HTR-8/SVneo (cell line): Measurements from ENCODE around the gene HSD17B2.
"Not testable (repeated sequence)": the region's sequence is repeated elsewhere in the genome, so short reads cannot be mapped to it uniquely, and the experiment has no call there.

Source experiments
- DNase-seq: peaks from one replicate; pipeline ENCODE4 v3.0.0; 2011; ENCODE audit warnings: low spot score, mixed read lengths; ENCODE audit not compliant: insufficient read length
- FAIRE-seq: peaks from 2 replicates; lab custom pipeline; 2011; peaks lifted over from hg19 to GRCh38; lab: Jason Lieb, UNC

Gene HSD17B2

GRCh38 chr16:82109266-82109665, 74.2 kb downstream of the HSD17B2 start:
- DNase-seq, FAIRE-seq: not testable (repeated sequence)

DNA sequence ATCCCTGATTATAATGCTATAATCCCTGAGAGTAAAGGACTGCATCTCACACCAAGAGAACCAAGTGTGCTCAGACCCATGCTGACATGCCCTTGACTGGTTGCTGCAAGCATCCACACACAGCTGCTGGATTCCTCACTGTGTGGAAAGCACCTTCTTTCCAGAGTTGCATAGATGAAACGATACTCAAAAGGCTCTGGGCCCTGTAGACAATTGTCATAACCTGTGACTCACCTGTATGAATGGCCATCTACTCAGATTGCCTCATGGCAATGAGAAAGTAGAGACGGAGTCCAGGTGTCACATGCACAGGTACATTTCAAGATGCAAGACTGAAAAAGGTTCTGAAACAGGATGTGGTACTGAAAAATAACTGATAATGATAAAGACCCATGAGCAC, 76.9 kb downstream of the HSD17B2 start:
- FAIRE-seq (no peak), DNase-seq (no peak)

GRCh38 chr16:82113741-82114140, 78.7 kb downstream of the HSD17B2 start:
- DNase-seq (no peak), FAIRE-seq (no peak)

DNA sequence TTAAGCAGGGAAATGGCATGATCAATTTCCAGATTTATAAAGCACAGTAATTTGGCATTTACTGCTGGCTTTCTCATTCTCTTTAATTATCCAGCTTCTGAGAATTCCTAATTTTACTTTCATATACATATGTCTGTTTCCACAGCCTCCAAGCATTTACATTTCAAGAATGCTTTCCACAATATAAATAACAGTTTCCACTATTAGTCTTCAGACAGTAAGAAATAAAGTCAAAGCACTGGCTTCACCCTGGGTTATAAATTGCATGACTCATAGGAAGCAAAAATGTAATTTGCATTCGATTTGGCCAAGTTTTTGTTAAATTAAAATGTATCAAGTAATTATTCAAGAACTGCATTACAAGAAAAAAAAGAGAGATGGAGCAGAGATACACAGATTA, 81.5 kb downstream of the HSD17B2 start:
- DNase-seq (no peak), FAIRE-seq (no peak)

- FAIRE-seq (no peak), DNase-seq (no peak)
Measured at GRCh38 chr16:82118749-82119148, 83.7 kb downstream of the HSD17B2 start.

DNA sequence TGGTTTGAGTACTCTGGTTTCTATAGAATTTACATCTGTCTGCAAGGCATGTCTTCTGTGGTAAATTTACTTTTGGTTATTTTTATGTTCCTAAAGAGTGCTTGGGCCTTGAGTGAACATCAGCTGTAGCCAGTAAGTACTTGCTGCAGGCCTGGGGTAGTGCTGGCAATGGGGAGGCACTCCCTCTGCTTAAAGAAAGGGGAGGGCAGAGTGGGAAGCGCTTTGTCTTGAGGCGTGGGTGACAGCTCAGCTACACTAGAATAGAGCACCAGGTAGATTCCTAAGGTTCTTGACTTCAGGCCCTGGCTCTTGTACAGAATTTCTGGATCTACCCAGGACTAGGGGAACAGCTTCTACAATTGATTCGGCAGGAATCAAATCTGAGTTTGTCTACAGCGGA, 84.4 kb downstream of the HSD17B2 start:
- no peak for FAIRE-seq
- DNase-seq = no peak

DNA sequence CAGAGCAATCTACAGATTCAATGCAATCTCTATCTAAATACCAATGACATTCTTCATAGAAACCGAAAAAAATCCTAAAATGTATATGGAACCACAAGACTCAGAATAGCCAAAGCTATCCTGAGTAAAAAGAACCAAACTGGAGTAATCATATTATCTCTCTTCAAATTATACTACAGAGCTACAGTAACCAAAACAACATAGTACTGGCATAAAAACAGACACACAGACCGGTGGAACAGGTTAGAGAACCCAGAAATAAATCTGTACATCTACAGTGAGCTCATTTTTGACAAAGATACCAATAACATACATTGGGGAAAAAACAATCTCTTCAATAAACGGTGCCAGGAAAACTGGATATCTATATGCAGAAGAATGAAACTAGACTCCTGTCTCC, 89.6 kb downstream of the HSD17B2 start:
- DNase-seq (no peak), FAIRE-seq (no peak)

DNA sequence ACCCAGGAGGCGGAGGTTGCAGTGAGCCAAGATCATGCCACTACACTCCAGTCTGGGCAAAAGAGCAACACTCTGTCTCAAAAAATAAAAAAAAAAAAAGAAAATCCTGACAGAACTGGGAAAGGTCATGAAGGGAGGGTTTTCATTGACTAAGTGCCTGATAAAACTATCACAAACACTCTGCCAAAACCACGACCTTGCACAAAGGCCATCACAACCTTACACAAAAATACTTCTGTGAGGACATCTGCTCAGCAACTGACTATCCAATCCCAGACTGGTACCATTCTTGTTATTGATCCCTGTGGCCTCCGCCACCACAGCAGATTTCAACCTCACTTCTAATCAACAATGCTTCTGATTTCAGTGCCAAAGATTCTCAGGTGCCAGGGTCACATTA, 94.8 kb downstream of the HSD17B2 start:
- FAIRE-seq (no peak), DNase-seq (no peak)

GRCh38 chr16:82133798-82134197, 98.7 kb downstream of the HSD17B2 start:
- no peak for FAIRE-seq
- DNase-seq = no peak

GRCh38 chr16:82134846-82135245, 99.8 kb downstream of the HSD17B2 start:
- no peak for DNase-seq

DNA sequence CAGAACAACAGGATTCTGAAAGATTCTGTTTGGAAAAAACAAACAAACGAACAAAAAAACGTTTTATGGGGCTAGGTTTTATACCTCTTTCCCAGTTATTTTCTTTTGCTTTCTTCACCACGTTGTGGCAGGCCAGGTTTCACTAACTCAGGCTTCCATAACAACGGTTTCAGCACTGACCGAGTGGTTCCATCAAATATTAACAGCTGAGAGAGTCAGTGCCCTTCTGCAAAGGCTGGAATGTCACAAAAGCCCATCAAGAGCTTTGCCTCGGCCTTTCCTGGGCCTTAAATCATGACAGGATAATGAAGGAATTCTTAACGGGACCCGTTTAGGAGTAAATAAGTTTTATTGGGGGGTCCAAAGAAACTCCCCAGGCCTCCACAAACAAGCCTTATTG, 100.8 kb downstream of the HSD17B2 start:
- DNase-seq (no peak), FAIRE-seq (no peak)

More at GRCh38 chr16:82134846-82135245, 99.8 kb downstream of the HSD17B2 start:
- FAIRE-seq = no peak

DNA sequence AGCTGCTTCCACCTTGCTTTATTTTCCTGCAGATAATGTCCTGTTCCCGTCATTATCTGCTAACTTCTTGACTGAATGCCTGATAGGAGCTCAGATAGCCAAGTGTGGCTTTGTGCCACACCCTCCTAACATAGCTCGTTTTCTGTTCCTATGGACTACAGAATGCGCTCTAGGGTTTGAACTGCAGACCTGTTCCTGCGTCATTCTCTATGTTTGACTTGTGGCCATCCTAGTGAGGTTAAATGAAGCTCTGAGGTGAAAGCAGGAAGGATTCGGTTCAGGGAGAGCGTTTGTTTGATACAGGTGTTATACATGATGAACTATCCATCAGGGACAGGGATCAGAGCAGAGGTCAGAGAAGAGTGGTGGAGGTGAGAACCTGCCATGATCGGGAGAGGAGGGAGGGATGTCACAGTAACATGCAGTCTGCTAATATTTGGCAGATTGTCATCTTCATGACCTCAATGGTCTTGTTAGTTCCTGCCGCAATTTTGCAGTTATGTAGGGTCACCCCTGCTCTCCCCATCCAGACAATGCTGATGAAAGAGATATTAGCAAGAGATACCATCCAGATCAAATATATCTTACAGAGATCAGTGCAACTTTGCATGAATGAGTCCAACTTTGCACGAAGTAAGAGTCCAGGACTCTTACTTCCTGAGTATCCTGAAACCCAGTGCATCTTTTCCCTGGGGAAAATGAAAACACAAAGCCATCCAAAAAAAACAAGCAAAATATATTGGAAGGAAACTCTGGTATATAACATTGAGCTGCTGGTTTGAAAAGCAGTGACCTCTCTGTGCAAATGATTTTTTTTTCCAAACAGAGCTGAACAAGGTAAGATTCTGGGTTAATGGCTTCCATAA, 102.1 kb downstream of the HSD17B2 start:
- no peak for FAIRE-seq
- DNase-seq = no peak

DNA sequence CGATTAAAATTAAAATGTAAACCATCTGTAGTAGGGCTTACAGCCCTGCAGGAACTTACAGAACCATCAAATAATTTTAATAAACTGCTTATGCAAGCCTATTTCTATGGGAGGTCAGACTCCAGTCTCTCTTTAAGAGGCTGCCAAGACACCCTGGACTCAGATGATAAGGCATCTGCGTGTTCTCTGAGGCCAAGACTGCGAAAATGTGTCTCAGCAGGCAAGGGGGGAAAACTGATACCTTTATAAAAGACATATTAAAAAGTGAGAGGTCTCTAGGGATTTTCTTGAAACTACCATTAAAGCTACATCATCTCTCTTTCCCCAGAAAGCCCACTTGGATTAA, 102.7 kb downstream of the HSD17B2 start:
- no peak for DNase-seq
- FAIRE-seq = no peak

GRCh38 chr16:82138478-82139285, 103.6 kb downstream of the HSD17B2 start:
- FAIRE-seq (no peak), DNase-seq (no peak)

DNA sequence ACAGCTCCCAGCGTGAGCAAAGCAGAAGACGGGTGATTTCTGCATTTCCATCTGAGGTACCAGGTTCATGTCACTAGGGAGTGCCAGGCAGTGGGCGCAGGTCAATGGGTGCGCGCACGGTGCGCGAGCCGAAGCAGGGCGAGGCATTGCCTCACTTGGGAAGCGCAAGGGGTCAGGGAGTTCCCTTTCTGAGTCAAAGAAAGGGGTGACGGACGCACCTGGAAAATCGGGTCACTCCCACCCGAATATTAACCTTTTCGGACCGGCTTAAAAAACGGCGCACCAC, 104.2 kb downstream of the HSD17B2 start:
- FAIRE-seq, DNase-seq: not testable (repeated sequence)

- FAIRE-seq = no peak
Measured at GRCh38 chr16:82146556-82146955, 111.5 kb downstream of the HSD17B2 start.

DNA sequence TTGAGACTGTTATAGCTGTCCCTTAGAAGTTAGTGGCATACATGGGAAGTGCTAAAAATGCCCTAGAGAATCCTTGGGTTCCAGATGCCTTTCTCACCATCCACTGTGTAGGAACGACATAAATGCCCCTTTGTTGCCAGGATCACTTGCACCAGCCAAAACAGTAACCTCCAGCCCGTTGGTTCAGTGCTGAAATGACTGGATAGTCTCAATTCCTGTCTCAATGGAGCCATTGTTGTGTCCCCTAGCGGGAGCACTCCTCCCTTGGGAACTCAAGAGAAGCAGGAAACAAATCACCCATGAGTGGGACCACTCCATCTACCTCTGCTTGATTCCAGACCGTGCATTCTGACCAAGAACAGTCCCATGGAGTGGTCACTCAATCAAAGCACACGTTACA, 111.9 kb downstream of the HSD17B2 start:
- DNase-seq (no peak), FAIRE-seq (peak; percentile 59)

More at GRCh38 chr16:82146556-82146955, 111.5 kb downstream of the HSD17B2 start:
- no peak for DNase-seq

DNA sequence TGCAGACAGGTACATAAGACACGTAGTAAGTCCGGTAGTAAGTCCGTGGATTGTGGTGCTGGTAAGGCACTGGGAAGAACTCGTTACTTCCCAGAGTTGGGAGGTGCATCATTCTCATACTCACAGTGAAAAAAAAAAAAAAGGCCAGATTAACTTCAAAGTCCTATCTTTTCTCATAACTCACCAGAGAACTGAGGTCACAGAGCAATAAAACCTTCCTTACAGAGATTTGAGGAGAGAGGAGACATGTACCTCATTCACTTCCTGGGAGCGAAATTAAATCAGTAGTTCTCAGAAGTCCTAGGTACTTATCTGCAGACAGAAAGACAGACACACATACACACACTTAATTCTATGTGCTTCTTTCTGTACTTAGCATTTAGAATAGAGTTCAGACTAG, 112.5 kb downstream of the HSD17B2 start:
- FAIRE-seq = no peak

More for the DNA sequence above, 112.5 kb downstream of the HSD17B2 start:
- DNase-seq = no peak
